GM21447 (cell line): ENCODE results near the gene FUNDC2.
A peak's percentile ranks its signal among the peaks of the same experiment; 100 is the strongest.
"Not testable (repeated sequence)": the region's sequence is repeated elsewhere in the genome, so short reads cannot be mapped to it uniquely, and the experiment has no call there.

Experiments used
- ATAC-seq: cut with Tn5 transposase; IDR thresholded peaks from one replicate; pipeline ENCODE4 v1.9.1; 2021; ENCODE audit not compliant: unreplicated experiment

Gene FUNDC2

GRCh38 chrX:155026727-155027508, at the start of gene FUNDC2:
Gene FUNDC2 (plus strand): TSS chrX:155026844. CDS start chrX:155026939, 95 bp downstream.
- peak; percentile 88 for ATAC-seq

GRCh38 chrX:154979629-154980028, 47.0 kb upstream of the FUNDC2 start:
- no peak for ATAC-seq

- ATAC-seq = peak; percentile 95
Observed at GRCh38 chrX:154980330-154981115, 46.1 kb upstream of the FUNDC2 start.

- peak; percentile 41 for ATAC-seq
Observed at GRCh38 chrX:154981116-154981411, 45.6 kb upstream of the FUNDC2 start.

GRCh38 chrX:154986826-154987575, 39.6 kb upstream of the FUNDC2 start:
- no peak for ATAC-seq

GRCh38 chrX:154987940-154988339, 38.7 kb upstream of the FUNDC2 start:
- ATAC-seq = no peak

- no peak for ATAC-seq
Observed at GRCh38 chrX:154988719-154989118, 37.9 kb upstream of the FUNDC2 start.

- ATAC-seq = peak; percentile 71
Observed at GRCh38 chrX:154990496-154990895, 36.1 kb upstream of the FUNDC2 start.

- ATAC-seq = no peak
Observed at GRCh38 chrX:154991039-154991438, 35.6 kb upstream of the FUNDC2 start.

- ATAC-seq = no peak
Observed at GRCh38 chrX:154991476-154991875, 35.2 kb upstream of the FUNDC2 start.

- ATAC-seq = no peak
Observed at GRCh38 chrX:154998204-154998880, 28.3 kb upstream of the FUNDC2 start.

- no peak for ATAC-seq
Observed at GRCh38 chrX:155000841-155001240, 25.8 kb upstream of the FUNDC2 start.

GRCh38 chrX:155001873-155002272, 24.8 kb upstream of the FUNDC2 start:
- no peak for ATAC-seq

- no peak for ATAC-seq
Observed at GRCh38 chrX:155005190-155005589, 21.5 kb upstream of the FUNDC2 start.

- ATAC-seq = not testable (repeated sequence)
Observed at GRCh38 chrX:155006379-155006778, 20.3 kb upstream of the FUNDC2 start.

GRCh38 chrX:155006913-155007671, 19.6 kb upstream of the FUNDC2 start:
- not testable (repeated sequence) for ATAC-seq

GRCh38 chrX:155008578-155008977, 18.1 kb upstream of the FUNDC2 start:
- not testable (repeated sequence) for ATAC-seq

GRCh38 chrX:155009994-155010472, 16.6 kb upstream of the FUNDC2 start:
- ATAC-seq = no peak

- no peak for ATAC-seq
Observed at GRCh38 chrX:155020591-155020990, 6.1 kb upstream of the FUNDC2 start.

- ATAC-seq = no peak
Observed at GRCh38 chrX:155022585-155022984, 4.1 kb upstream of the FUNDC2 start, which contains the start of gene F8. Gene F8 (minus strand): TSS chrX:155022723. CDS start chrX:155022552, 171 bp downstream.
